Tongue (tissue), 2 donors: ENCODE measurements around the gene RNF207. TPM values are rescaled to one million over a fixed set of nuclear protein-coding genes. Genes with fewer than 3 reads are reported as not detected.

Experiments
- DNase-seq: peaks from one replicate; pipeline ENCODE4 v3.0.0-alpha.2; 2015
- total RNA-seq: library from RNA; depleted of rRNA; stranded (reverse); fragments of >200 nt; gene quantifications from one replicate; pipeline ENCODE4 v1.2.3, GENCODE V29; 2014

Gene RNF207
- total RNA-seq, 1 donor from 2014 or later = 22.0 TPM

- DNase-seq = peak; percentile 42
These were observed 28.8 kb downstream of the RNF207 start for GRCh38 chr1:6234502-6235295.

GRCh38 chr1:6235296-6235677 is 29.4 kb downstream of the RNF207 start:
- no peak for DNase-seq

- DNase-seq = no peak
These were observed 31.2 kb downstream of the RNF207 start for GRCh38 chr1:6237093-6237492.

GRCh38 chr1:6239213-6239752 is 33.4 kb downstream of the RNF207 start:
- no peak for DNase-seq

GRCh38 chr1:6239950-6240768 is 34.2 kb downstream of the RNF207 start:
- DNase-seq = no peak

- DNase-seq = no peak
These were observed 35.4 kb downstream of the RNF207 start for GRCh38 chr1:6241107-6241886.

GRCh38 chr1:6241887-6242740 is 36.2 kb downstream of the RNF207 start:
- DNase-seq = peak; percentile 62

GRCh38 chr1:6243053-6243834 is 37.3 kb downstream of the RNF207 start:
- no peak for DNase-seq

GRCh38 chr1:6243993-6244392 is 38.1 kb downstream of the RNF207 start, which contains the start of gene HES3:
TSS of gene HES3 (plus strand) at chr1:6244179. CDS start at chr1:6244366, 187 bp downstream.
- DNase-seq = no peak

- no peak for DNase-seq
These were observed 38.6 kb downstream of the RNF207 start for GRCh38 chr1:6244401-6245049.

- peak; percentile 92 for DNase-seq
These were observed 39.4 kb downstream of the RNF207 start for GRCh38 chr1:6245086-6245868.

GRCh38 chr1:6245869-6246496 is 40.1 kb downstream of the RNF207 start:
- no peak for DNase-seq

GRCh38 chr1:6246497-6247467 is 40.9 kb downstream of the RNF207 start:
- peak; percentile 94 for DNase-seq

- no peak for DNase-seq
These were observed 41.7 kb downstream of the RNF207 start for GRCh38 chr1:6247651-6248050.

- DNase-seq = no peak
These were observed 42.4 kb downstream of the RNF207 start for GRCh38 chr1:6248161-6248776.

- DNase-seq = no peak
These were observed 43.2 kb downstream of the RNF207 start for GRCh38 chr1:6248932-6249738.
